B cell (primary cell): ENCODE data around the gene HDC.

Experiments used
- EZH2 ChIP-seq: IDR thresholded peaks from 2 replicates; pipeline ENCODE4 v1.6.1; 2012; ENCODE audit warnings: borderline replicate concordance, low read depth, mild to moderate bottlenecking, moderate library complexity, low read length; ENCODE audit not compliant: insufficient read depth, poor library complexity, severe bottlenecking
- TF ChIP-seq, protein P1 (sequence below): fragments of 200-600 bp; IDR thresholded peaks from one replicate; pipeline ENCODE4 v1.8.0; 2022; ENCODE audit warnings: antibody characterized with exemption, mild to moderate bottlenecking

DNA sequence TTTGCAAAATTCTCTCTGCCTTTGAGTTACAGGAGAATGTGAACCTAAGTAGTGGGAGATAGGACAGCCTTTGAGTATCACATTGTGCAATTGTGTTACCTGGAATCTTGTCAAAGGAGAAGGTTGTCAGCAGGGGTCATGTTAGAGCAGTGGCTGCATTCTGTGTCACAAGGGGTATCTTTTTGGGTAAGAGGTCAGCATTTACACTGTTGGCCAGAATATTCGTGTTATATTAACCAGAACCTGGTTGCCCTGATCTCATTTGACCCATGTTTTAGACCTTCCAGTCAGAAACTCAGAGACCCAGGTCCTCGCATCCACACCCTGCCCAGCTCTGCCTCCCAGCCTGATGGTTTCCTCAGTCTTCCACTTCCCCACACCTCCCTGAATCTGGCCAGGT, 27.3 kb downstream of the HDC start:
- TF ChIP-seq, protein P1, sequence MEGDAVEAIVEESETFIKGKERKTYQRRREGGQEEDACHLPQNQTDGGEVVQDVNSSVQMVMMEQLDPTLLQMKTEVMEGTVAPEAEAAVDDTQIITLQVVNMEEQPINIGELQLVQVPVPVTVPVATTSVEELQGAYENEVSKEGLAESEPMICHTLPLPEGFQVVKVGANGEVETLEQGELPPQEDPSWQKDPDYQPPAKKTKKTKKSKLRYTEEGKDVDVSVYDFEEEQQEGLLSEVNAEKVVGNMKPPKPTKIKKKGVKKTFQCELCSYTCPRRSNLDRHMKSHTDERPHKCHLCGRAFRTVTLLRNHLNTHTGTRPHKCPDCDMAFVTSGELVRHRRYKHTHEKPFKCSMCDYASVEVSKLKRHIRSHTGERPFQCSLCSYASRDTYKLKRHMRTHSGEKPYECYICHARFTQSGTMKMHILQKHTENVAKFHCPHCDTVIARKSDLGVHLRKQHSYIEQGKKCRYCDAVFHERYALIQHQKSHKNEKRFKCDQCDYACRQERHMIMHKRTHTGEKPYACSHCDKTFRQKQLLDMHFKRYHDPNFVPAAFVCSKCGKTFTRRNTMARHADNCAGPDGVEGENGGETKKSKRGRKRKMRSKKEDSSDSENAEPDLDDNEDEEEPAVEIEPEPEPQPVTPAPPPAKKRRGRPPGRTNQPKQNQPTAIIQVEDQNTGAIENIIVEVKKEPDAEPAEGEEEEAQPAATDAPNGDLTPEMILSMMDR = no peak
- no peak for TF ChIP-seq EZH2
